K562 (cell line): ENCODE data around the gene FOSL1. TPM values are rescaled to one million over a fixed set of nuclear protein-coding genes. Genes with fewer than 3 reads are reported as not detected.

Source experiments
- BACH1 ChIP-seq: fragments of 200-800 bp; sonication (Bioruptor generic); IDR thresholded peaks from 2 replicates; pipeline ENCODE4 v1.6.1; 2016; ENCODE audit warnings: missing genetic modification characterization, missing compliant biosample characterization
- FOSL1 ChIP-seq: fragments of 200-800 bp; sonication (Bioruptor generic); conservative IDR thresholded peaks from 2 replicates; pipeline ENCODE4 v1.6.1; 2016; ENCODE audit warnings: missing genetic modification characterization, missing compliant biosample characterization
- GTF2A2 ChIP-seq: IDR thresholded peaks from 2 replicates; pipeline ENCODE4 v1.6.1; 2016; ENCODE audit warnings: mild to moderate bottlenecking, missing genetic modification characterization, missing compliant biosample characterization
- HDAC6 ChIP-seq: IDR thresholded peaks from 2 replicates; pipeline ENCODE4 v1.6.1; 2012; ENCODE audit warnings: low read depth, mild to moderate bottlenecking, control low read depth, inconsistent platforms, low read length, moderate library complexity
- IRF2 ChIP-seq: sonication (generic); formaldehyde crosslinking; IDR thresholded peaks from 2 replicates; pipeline ENCODE4 v1.8.1; 2022; ENCODE audit warnings: mild to moderate bottlenecking, missing genetic modification reagents
- NCOA2 ChIP-seq, 2 experiments: fragments of 450-650 bp; IDR thresholded peaks; 2 replicates each; pipeline ENCODE4 v1.6.1; 2018; ENCODE audit warnings: mild to moderate bottlenecking in 2 of 2, moderate library complexity in 1 of 2; ENCODE audit not compliant: partially characterized antibody in 2 of 2
- PCBP2 ChIP-seq: fragments of 200-400 bp; formaldehyde crosslinking; IDR thresholded peaks from 2 replicates; pipeline ENCODE4 v1.6.1; 2018; ENCODE audit warnings: low read length, low read depth, mild to moderate bottlenecking, moderate library complexity; ENCODE audit not compliant: poor library complexity, severe bottlenecking
- PTRF ChIP-seq: fragments of 450-650 bp; IDR thresholded peaks from 2 replicates; pipeline ENCODE4 v1.6.1; 2016; ENCODE audit warnings: mild to moderate bottlenecking, missing genetic modification characterization, missing compliant biosample characterization
- SMAD2 ChIP-seq: fragments of 150-350 bp; IDR thresholded peaks from 2 replicates; pipeline ENCODE4 v1.6.1; 2014; ENCODE audit warnings: low read depth, mild to moderate bottlenecking, low read length
- SMARCA5 ChIP-seq: fragments of 450-650 bp; IDR thresholded peaks from 2 replicates; pipeline ENCODE4 v1.6.1; 2016
- SRSF1 ChIP-seq: fragments of 200-400 bp; formaldehyde crosslinking; IDR thresholded peaks from 2 replicates; pipeline ENCODE4 v1.6.1; 2017; ENCODE audit warnings: mild to moderate bottlenecking, low read depth, low read length, moderate library complexity
- TCF7L2 ChIP-seq: fragments of 150-350 bp; IDR thresholded peaks from 2 replicates; pipeline ENCODE4 v1.6.1; 2016; ENCODE audit warnings: low read depth, mild to moderate bottlenecking, low read length, moderate library complexity
- ZNF12 ChIP-seq: sonication (generic); formaldehyde crosslinking; IDR thresholded peaks from 2 replicates; pipeline ENCODE4 v1.4.0; 2020; ENCODE audit warnings: mild to moderate bottlenecking, missing genetic modification reagents
- ZNF134 ChIP-seq: fragments of 250-450 bp; sonication (Bioruptor Pico); conservative IDR thresholded peaks from 2 replicates; pipeline ENCODE4 v1.4.0; 2020
- ZNF146 ChIP-seq: IDR thresholded peaks from one replicate; pipeline ENCODE4 v1.6.1; 2018; ENCODE audit warnings: missing compliant biosample characterization; ENCODE audit not compliant: unreplicated experiment
- ZNF324 ChIP-seq: fragments of 250-450 bp; sonication (Bioruptor Pico); IDR thresholded peaks from 2 replicates; pipeline ENCODE4 v1.4.0; 2020; ENCODE audit warnings: mild to moderate bottlenecking
- polyA plus RNA-seq, 8 experiments: library from polyadenylated mRNA; depleted of rRNA in 4 of 8; stranded (reverse) in 5 of 8; unstranded in 3 of 8; fragments of >200 nt; fragmentation: Nextera tagmentation in 2 of 8; fragmentation: Illumina TruSeq in 1 of 8; extraction: Ambion mirVana in 2 of 8; extraction: Trizol in 1 of 8; gene quantifications; 2 replicates each; pipeline versions ENCODE4 v1.2.1 to v1.2.3, GENCODE V29; 2011 to 2014; ENCODE audit warnings: inconsistent platforms in 1 of 8, missing spikeins in 1 of 8
- total RNA-seq, 7 experiments: library from RNA; depleted of rRNA in 6 of 7; stranded (reverse); fragments of >200 nt in 6 of 7; fragmentation: Illumina TruSeq in 2 of 7; extraction: Trizol in 2 of 7; gene quantifications; 2 replicates each; pipeline versions ENCODE4 v1.2.1 to v1.2.3, GENCODE V29; 2011 to 2021; ENCODE audit warnings: low replicate concordance in 1 of 7
- TF ChIP-seq, protein P1 (sequence below): fragments of 250-450 bp; sonication (Bioruptor Pico); IDR thresholded peaks from 2 replicates; pipeline ENCODE4 v1.5.0; 2021; ENCODE audit warnings: mild to moderate bottlenecking, moderate library complexity
- TF ChIP-seq, protein P2 (sequence below): fragments of 250-450 bp; sonication (Bioruptor Pico); IDR thresholded peaks from 2 replicates; pipeline ENCODE4 v1.6.1; 2021; ENCODE audit warnings: mild to moderate bottlenecking
- TF ChIP-seq, protein P3 (sequence below): fragments of 450-650 bp; IDR thresholded peaks from 2 replicates; pipeline ENCODE4 v1.6.1; 2014; ENCODE audit warnings: low read depth, mild to moderate bottlenecking, moderate library complexity, borderline replicate concordance
- TF ChIP-seq, protein P4 (sequence below): fragments of 450-650 bp; IDR thresholded peaks from 2 replicates; pipeline ENCODE4 v1.7.0; 2016; ENCODE audit warnings: borderline replicate concordance

Gene FOSL1
- total and polyA plus RNA-seq, 9 of the 15 experiments (the other 6 are each of a cell fraction or from before 2014, with no cell fraction given): 3.5 to 39.6 (median 10.0) TPM

DNA sequence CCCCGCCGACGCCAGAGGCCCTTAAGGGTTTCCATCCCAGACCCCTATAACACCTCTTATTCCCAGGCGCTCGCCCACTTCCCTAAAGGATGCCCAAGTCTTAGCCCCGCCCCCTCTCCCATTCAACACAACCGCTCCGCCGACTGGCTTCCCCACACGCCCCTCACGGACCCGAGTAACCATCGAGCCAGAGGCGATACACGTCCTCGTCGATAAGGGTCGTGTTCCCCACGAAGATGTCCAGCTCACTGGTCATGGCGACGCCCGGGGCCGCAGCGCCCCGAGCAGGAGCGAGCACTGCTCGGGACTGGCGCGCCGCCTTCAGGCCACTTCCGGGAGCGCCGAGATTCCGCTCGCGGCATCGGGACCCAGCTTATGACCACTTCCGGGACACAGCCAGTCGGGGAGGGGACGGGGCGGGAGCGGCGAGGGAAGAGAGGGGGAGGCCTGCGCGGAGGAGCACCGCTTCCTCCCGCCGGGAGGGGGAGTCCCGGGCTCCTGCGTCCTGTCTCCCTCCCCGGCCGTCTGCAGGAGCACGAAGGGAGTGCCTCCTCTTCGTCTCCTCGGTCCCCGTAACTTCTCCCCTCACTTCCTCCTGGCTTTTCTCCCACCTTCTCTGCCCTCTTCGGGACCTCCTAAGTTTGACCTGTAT is 11.9 kb downstream of the FOSL1 start, which contains the start of gene FIBP (continued):
- TF ChIP-seq, protein P1, sequence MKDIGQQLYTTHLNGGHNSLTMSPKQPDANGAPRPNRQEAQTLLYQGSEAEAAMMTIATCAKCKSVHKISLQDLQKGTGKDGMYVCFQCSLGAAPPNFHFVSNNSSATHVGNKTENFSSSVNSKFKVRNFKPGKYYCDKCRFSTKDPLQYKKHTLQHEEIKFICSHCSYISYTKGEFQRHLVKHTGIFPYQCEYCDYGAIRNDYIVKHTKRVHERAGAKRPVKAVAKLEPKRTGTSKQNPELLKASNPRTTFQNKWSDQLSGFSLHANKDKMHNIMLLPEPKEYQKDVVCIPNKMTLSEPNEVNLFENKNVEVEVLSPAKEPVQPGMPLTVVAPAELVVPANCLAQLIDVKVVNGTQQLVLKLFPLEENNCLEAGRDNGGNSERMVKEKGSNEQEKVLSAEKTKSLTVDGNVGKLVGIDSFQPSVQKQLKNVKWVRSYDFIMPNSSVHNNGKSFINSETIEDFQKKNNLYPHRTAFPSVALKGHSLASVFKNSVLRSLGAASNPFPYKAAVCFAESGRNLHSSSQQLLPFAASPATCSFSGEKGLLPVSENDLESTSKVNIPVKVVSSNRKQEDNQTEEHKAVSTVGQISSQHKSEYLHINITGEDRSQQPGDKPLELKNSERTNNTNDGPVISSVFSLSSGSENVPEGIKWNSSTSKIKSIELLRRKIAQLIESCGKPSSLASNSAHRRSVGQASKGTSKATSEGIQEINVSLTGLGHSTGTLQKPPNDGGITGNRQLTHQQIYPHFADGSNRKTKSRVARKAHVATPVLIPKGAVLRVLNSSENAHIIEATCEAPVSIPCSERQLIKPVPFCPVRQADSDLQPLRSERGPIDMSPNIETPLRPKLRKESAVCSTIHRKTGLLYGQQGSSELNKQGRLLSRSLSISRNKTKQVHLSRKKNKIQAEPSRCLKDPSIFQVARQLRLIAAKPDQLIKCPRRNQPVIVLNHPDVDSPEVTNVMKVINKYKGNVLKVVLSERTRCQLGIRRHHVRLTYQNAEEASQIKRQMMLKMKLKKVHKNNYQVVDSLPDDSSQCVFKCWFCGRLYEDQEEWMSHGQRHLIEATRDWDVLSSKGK: no peak
- TF ChIP-seq GTF2A2: no peak
- TF ChIP-seq FOSL1: no peak
- no peak for TF ChIP-seq SMAD2
- no peak for TF ChIP-seq ZNF12 (CRISPR knock-in tag)
- TF ChIP-seq SMARCA5: no peak
- no peak for TF ChIP-seq IRF2
- TF ChIP-seq, protein P2, sequence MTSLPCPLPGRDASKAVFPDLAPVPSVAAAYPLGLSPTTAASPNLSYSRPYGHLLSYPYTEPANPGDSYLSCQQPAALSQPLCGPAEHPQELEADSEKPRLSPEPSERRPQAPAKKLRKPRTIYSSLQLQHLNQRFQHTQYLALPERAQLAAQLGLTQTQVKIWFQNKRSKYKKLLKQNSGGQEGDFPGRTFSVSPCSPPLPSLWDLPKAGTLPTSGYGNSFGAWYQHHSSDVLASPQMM (CRISPR knock-in tag): no peak
- TF ChIP-seq ZNF324 (CRISPR knock-in tag): no peak
- TF ChIP-seq HDAC6: no peak
- TF ChIP-seq PCBP2: no peak
- no peak for TF ChIP-seq BACH1 (tag)
- no peak for TF ChIP-seq ZNF146
- no peak for TF ChIP-seq SRSF1
- no peak for TF ChIP-seq TCF7L2
- TF ChIP-seq, protein P3, sequence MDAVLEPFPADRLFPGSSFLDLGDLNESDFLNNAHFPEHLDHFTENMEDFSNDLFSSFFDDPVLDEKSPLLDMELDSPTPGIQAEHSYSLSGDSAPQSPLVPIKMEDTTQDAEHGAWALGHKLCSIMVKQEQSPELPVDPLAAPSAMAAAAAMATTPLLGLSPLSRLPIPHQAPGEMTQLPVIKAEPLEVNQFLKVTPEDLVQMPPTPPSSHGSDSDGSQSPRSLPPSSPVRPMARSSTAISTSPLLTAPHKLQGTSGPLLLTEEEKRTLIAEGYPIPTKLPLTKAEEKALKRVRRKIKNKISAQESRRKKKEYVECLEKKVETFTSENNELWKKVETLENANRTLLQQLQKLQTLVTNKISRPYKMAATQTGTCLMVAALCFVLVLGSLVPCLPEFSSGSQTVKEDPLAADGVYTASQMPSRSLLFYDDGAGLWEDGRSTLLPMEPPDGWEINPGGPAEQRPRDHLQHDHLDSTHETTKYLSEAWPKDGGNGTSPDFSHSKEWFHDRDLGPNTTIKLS: peak; percentile 60
- no peak for TF ChIP-seq PTRF (tag)
- TF ChIP-seq, protein P4, sequence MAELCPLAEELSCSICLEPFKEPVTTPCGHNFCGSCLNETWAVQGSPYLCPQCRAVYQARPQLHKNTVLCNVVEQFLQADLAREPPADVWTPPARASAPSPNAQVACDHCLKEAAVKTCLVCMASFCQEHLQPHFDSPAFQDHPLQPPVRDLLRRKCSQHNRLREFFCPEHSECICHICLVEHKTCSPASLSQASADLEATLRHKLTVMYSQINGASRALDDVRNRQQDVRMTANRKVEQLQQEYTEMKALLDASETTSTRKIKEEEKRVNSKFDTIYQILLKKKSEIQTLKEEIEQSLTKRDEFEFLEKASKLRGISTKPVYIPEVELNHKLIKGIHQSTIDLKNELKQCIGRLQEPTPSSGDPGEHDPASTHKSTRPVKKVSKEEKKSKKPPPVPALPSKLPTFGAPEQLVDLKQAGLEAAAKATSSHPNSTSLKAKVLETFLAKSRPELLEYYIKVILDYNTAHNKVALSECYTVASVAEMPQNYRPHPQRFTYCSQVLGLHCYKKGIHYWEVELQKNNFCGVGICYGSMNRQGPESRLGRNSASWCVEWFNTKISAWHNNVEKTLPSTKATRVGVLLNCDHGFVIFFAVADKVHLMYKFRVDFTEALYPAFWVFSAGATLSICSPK: no peak
- TF ChIP-seq ZNF134: no peak
- no peak for TF ChIP-seq NCOA2 (IDR thresholded peaks at IDR 0.05; ENCODE audit: partially characterized antibody in 2 of 2)
